HCT116 (cell line): Measurements from ENCODE around the gene REG3A. TPM values are rescaled to one million over a fixed set of nuclear protein-coding genes. Genes with fewer than 3 reads are reported as not detected.

ENCODE experiments used
- ATAC-seq: fragments of 200-7000 bp; cut with Tn5 transposase; 2 replicates; pipeline ENCODE4 v1.9.1; 2020; ENCODE audit warnings: mild to moderate bottlenecking, moderate library complexity
- BruUV-seq: library from RNA; stranded (reverse); fragments of 400-500 nt; replicated peaks from 2 replicates; lab custom pipeline; 2021; lab: Mats Ljungman, UMichigan
- CTCF ChIA-PET: fragments of 300-600 bp; sonication (Branson Sonifier 250); formaldehyde crosslinking; loops from one replicate; lab custom pipeline; 2021; ENCODE audit warnings: antibody characterized with exemption; lab: Charles Lee
- POLR2A ChIA-PET: fragments of 300-600, 350-600 bp; sonication (Branson Sonifier 250); formaldehyde crosslinking; loops from one replicate; lab custom pipeline; 2021; ENCODE audit warnings: antibody characterized with exemption; lab: Charles Lee
- RAD21 ChIA-PET, 2 experiments: fragments of 300-600 bp; sonication (Branson Sonifier 250); formaldehyde crosslinking; loops; one replicate each; lab custom pipeline; 2023; ENCODE audit warnings: low total read pairs in 2 of 2; ENCODE audit not compliant: uncharacterized antibody in 2 of 2, unreplicated experiment in 2 of 2, low non-redundant PET in 1 of 2; lab: Charles Lee
- DNase-seq: peaks from one replicate; pipeline ENCODE4 v3.0.0-alpha.2; 2010; ENCODE audit warnings: low read depth, low spot score
- H2AFZ ChIP-seq: fragments of 200-600 bp; shearing (Covaris generic), sonication (generic); 2 replicates; pipeline ENCODE4 v1.6.1; 2017; ENCODE audit warnings: low read depth, mixed run types, mixed read lengths, antibody characterized with exemption, low read length; ENCODE audit not compliant: poor library complexity, severe bottlenecking
- H3K27ac ChIP-seq: 2 replicates; pipeline ENCODE4 v1.5.1; 2012; ENCODE audit warnings: low read depth, low read length
- H3K27me3 ChIP-seq: fragments of 200-600 bp; sonication (generic); 2 replicates; pipeline ENCODE4 v1.6.1; 2016; ENCODE audit warnings: mixed run types, low read length, mixed read lengths; ENCODE audit not compliant: insufficient read depth
- H3K36me3 ChIP-seq, 2 experiments: fragments of 200-500 bp in 1 of 2; fragments of 200-600 bp in 1 of 2; sonication (Bioruptor generic) in 1 of 2; sonication (generic) in 1 of 2; 2 replicates each; pipeline versions ENCODE4 v1.5.1 to v1.6.1; 2014 to 2016; ENCODE audit warnings: low read length in 2 of 2, inconsistent platforms in 1 of 2, mixed read lengths in 1 of 2, mixed run types in 1 of 2; ENCODE audit not compliant: insufficient read depth in 2 of 2, control insufficient read depth in 1 of 2
- H3K4me1 ChIP-seq, 2 experiments: fragments of 200-600 bp in 1 of 2; sonication (generic) in 1 of 2; 2 replicates each; pipeline versions ENCODE4 v1.5.1 to v1.6.1; 2012 to 2017; ENCODE audit warnings: low read length in 2 of 2, inconsistent platforms in 1 of 2, mild to moderate bottlenecking in 1 of 2, mixed read lengths in 1 of 2, mixed run types in 1 of 2, moderate library complexity in 1 of 2; ENCODE audit not compliant: insufficient read depth in 2 of 2, control insufficient read depth in 1 of 2
- H3K4me2 ChIP-seq: fragments of 200-600 bp; sonication (generic); 2 replicates; pipeline ENCODE4 v1.6.1; 2017; ENCODE audit warnings: mixed run types, low read length, mixed read lengths
- H3K4me3 ChIP-seq, 2 experiments: fragments of 200-600 bp in 1 of 2; sonication (generic) in 1 of 2; replicated peaks in 1 of 2; 2 replicates each; pipeline ENCODE4 v1.5.1; 2011 to 2016; ENCODE audit warnings: low read length in 2 of 2, control low read depth in 1 of 2, low read depth in 1 of 2, mild to moderate bottlenecking in 1 of 2, mixed read lengths in 1 of 2, mixed run types in 1 of 2
- H3K79me2 ChIP-seq: fragments of 200-600 bp; sonication (generic); 2 replicates; pipeline ENCODE4 v1.6.1; 2017; ENCODE audit warnings: mild to moderate bottlenecking, mixed run types, low read length, moderate library complexity, mixed read lengths; ENCODE audit not compliant: insufficient read depth
- H3K9ac ChIP-seq: fragments of 200-600 bp; sonication (generic); 2 replicates; pipeline ENCODE4 v1.6.1; 2016; ENCODE audit warnings: low read length, mixed read lengths
- H3K9me2 ChIP-seq: fragments of 200-600 bp; sonication (generic), shearing (Covaris generic); 2 replicates; pipeline ENCODE4 v1.6.1; 2017; ENCODE audit warnings: mixed run types, mild to moderate bottlenecking, moderate library complexity; ENCODE audit not compliant: insufficient read depth
- H3K9me3 ChIP-seq, 2 experiments: fragments of 200-500 bp in 1 of 2; fragments of 200-600 bp in 1 of 2; sonication (Bioruptor generic) in 1 of 2; sonication (generic) in 1 of 2; 2 replicates each; pipeline ENCODE4 v1.6.1; 2014 to 2017; ENCODE audit warnings: low read length in 2 of 2, mixed read lengths in 2 of 2, inconsistent platforms in 1 of 2, low read depth in 1 of 2, mild to moderate bottlenecking in 1 of 2, mixed run types in 1 of 2, moderate library complexity in 1 of 2; ENCODE audit not compliant: control insufficient read depth in 1 of 2, insufficient read depth in 1 of 2
- H4K20me1 ChIP-seq: fragments of 200-600 bp; sonication (generic), shearing (Covaris generic); 2 replicates; pipeline ENCODE4 v1.6.1; 2017; ENCODE audit warnings: mixed run types, mild to moderate bottlenecking, moderate library complexity; ENCODE audit not compliant: insufficient read depth
- CBX3 ChIP-seq: IDR thresholded peaks from 2 replicates; pipeline ENCODE4 v1.6.1; 2012; ENCODE audit warnings: low read depth
- EGR1 ChIP-seq: IDR thresholded peaks from 2 replicates; pipeline ENCODE4 v1.6.1; 2012; ENCODE audit warnings: low read depth
- EZH2 ChIP-seq: fragments of 200-600 bp; sonication (generic); IDR thresholded peaks from 2 replicates; pipeline ENCODE4 v1.6.1; 2017; ENCODE audit warnings: antibody characterized with exemption, mixed run types
- EZH2phosphoT487 ChIP-seq: fragments of 200-600 bp; IDR thresholded peaks from 2 replicates; pipeline ENCODE4 v1.6.1; 2018; ENCODE audit warnings: antibody characterized with exemption, borderline replicate concordance
- POLR2AphosphoS5 ChIP-seq: IDR thresholded peaks from 2 replicates; pipeline ENCODE4 v1.6.1; 2011; ENCODE audit warnings: mild to moderate bottlenecking, low read depth, low read length, moderate library complexity
- SIN3A ChIP-seq: IDR thresholded peaks from 2 replicates; pipeline ENCODE4 v1.6.1; 2012; ENCODE audit warnings: low read depth
- TCF7L2 ChIP-seq: IDR thresholded peaks from 2 replicates; pipeline ENCODE4 v1.7.0; 2011; ENCODE audit warnings: borderline replicate concordance, inconsistent platforms; ENCODE audit not compliant: insufficient read depth, insufficient read length; ENCODE audit errors: extremely low read depth
- YY1 ChIP-seq: IDR thresholded peaks from 2 replicates; pipeline ENCODE4 v1.6.1; 2011; ENCODE audit warnings: low read length, low read depth, moderate library complexity, mild to moderate bottlenecking; ENCODE audit not compliant: insufficient replicate concordance; ENCODE audit errors: extremely low read depth
- ZFX ChIP-seq: fragments of 450-650 bp; IDR thresholded peaks from 2 replicates; pipeline ENCODE4 v1.6.1; 2017
- intact Hi-C: fragments of 100-400 bp; cut with micrococcal nuclease; formaldehyde crosslinking; loops from 2 replicates; pipeline ENCODE4 v1.10.0; 2022
- total RNA-seq: library from RNA; stranded (reverse); gene quantifications from one replicate; pipeline ENCODE4 v1.2.1, GENCODE V29; 2021; ENCODE audit not compliant: unreplicated experiment
- TF ChIP-seq, protein P1 (sequence below): IDR thresholded peaks from 2 replicates; pipeline ENCODE4 v1.6.1; 2012
- TF ChIP-seq, protein P2 (sequence below): IDR thresholded peaks from 2 replicates; pipeline ENCODE4 v1.6.1; 2012
- TF ChIP-seq, protein P3 (sequence below): IDR thresholded peaks from 2 replicates; pipeline ENCODE4 v1.6.1; 2012; ENCODE audit warnings: low read depth

REG3A gene
- total RNA-seq, 1 experiment from 2014 or later, result not detected

DNA sequence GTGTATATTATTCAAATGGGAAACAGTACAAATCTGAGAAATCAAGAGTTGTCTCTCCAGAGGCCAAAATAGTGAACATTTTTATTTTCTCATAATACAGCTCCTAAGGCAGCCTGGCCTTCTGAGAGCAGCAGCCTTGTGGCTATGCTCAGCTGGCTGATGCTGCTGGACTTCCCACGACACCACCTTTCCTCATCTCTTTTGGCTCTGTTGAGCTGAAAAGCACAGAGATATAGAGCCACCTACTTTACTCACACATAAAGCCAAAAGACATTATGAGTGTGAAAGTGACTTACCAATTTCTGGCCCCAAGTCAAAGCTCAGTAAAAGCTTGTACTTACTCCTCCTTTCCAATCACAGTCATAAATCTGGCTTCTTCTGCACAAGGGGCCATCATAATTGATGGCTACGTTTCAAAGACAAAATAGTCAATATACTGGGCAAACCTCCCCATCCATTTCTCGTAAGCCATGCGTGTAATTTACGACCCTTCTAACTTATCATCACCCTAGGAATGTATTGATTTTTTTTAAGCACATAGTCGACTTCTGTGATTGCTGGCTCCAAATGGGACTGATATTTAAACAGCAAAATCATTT is 18.6 kb upstream of the REG3A start (continued):
- TF ChIP-seq EZH2phosphoT487 (no peak), YY1 (no peak), CBX3 (no peak), SIN3A (no peak)
- TF ChIP-seq, protein P1, sequence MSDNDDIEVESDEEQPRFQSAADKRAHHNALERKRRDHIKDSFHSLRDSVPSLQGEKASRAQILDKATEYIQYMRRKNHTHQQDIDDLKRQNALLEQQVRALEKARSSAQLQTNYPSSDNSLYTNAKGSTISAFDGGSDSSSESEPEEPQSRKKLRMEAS, result no peak
- TF ChIP-seq, protein P2, sequence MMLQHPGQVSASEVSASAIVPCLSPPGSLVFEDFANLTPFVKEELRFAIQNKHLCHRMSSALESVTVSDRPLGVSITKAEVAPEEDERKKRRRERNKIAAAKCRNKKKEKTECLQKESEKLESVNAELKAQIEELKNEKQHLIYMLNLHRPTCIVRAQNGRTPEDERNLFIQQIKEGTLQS, result no peak

DNA sequence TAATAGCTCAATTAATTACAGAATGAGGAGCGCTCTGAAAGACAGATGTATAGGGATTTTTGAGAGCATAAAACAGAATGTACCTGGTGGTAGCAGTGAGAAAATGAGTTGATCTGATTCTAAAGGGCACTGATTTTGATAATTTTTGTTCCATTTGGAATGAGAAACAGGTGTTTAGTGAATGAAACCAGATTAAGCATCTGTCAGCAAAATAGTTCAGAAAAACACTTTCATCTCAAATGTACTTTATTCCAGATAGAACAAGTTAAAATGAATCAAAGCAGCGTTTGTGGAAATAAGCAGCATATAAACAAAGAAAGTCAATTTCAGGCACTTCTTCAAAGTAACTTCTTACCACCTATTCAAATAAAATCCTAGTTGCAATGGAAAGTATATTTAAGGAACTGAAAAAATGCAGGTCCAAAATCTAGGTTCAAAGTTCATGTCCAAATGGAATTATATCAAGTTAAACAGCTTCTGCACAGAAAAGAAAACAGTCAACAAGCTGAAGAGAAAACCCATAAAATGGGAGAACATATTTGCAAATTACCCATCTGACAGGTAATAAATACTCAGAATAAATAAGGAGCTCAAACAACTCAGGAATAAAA is 11.9 kb upstream of the REG3A start:
- no peaks in the 10 kb centered on the region for H4K20me1 ChIP-seq
- no peak overlapping the region for H3K4me3 ChIP-seq
- H3K27me3 ChIP-seq, result no peaks in the 10 kb centered on the region
- H3K27ac ChIP-seq, result no peak overlapping the region
- ChIA-PET CTCF (no interaction called here), RAD21 (no interaction called here), POLR2A (no interaction called here)
- no peaks in the 10 kb centered on the region for H3K36me3 ChIP-seq
- ATAC-seq (no peak), DNase-seq (no peak)
- no peaks in the 10 kb centered on the region for H3K4me1 ChIP-seq
- no peak overlapping the region for H3K4me2 ChIP-seq
- H3K9me3 ChIP-seq, result peaks cover 5 to 14% of the 10 kb centered on the region in 2 experiments; a peak in 2 of 4 replicates
- H2AFZ ChIP-seq, result no peak overlapping the region
- TF ChIP-seq, protein P2, result no peak
- no peak for TF ChIP-seq EZH2phosphoT487
- no peak for TF ChIP-seq EGR1
- no peak for TF ChIP-seq ZFX
- TF ChIP-seq, protein P3, sequence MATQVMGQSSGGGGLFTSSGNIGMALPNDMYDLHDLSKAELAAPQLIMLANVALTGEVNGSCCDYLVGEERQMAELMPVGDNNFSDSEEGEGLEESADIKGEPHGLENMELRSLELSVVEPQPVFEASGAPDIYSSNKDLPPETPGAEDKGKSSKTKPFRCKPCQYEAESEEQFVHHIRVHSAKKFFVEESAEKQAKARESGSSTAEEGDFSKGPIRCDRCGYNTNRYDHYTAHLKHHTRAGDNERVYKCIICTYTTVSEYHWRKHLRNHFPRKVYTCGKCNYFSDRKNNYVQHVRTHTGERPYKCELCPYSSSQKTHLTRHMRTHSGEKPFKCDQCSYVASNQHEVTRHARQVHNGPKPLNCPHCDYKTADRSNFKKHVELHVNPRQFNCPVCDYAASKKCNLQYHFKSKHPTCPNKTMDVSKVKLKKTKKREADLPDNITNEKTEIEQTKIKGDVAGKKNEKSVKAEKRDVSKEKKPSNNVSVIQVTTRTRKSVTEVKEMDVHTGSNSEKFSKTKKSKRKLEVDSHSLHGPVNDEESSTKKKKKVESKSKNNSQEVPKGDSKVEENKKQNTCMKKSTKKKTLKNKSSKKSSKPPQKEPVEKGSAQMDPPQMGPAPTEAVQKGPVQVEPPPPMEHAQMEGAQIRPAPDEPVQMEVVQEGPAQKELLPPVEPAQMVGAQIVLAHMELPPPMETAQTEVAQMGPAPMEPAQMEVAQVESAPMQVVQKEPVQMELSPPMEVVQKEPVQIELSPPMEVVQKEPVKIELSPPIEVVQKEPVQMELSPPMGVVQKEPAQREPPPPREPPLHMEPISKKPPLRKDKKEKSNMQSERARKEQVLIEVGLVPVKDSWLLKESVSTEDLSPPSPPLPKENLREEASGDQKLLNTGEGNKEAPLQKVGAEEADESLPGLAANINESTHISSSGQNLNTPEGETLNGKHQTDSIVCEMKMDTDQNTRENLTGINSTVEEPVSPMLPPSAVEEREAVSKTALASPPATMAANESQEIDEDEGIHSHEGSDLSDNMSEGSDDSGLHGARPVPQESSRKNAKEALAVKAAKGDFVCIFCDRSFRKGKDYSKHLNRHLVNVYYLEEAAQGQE, result no peak
- no peak for TF ChIP-seq POLR2AphosphoS5
- TF ChIP-seq EZH2, result no peak
- TF ChIP-seq TCF7L2, result no peak
- TF ChIP-seq, all 23 proteins: peak for 0
- BruUV-seq, result no TSS peak
- Histone ChIP-seq H3K79me2 (no peaks in the 10 kb centered on the region), H3K9me2 (no peaks in the 10 kb centered on the region), H3K9ac (no peak overlapping the region)
- intact Hi-C loops, result no loop called here
